PFSK-1 (cell line): ENCODE results near the gene TENT4B.

Experiments
- FOXP2 ChIP-seq: optimal IDR thresholded peaks from 2 replicates; pipeline ENCODE3; 2011; ENCODE audit warnings: borderline replicate concordance, control low read depth, inconsistent platforms; ENCODE audit not compliant: insufficient read depth; ENCODE audit errors: extremely low read length, extremely low read depth
- POLR2AphosphoS5 ChIP-seq: IDR thresholded peaks from 2 replicates; pipeline ENCODE4 v1.6.1; 2012; ENCODE audit warnings: low read depth, mild to moderate bottlenecking, control low read depth, low read length, moderate library complexity
- REST ChIP-seq, 2 experiments: IDR thresholded peaks; 2 replicates each; pipeline versions ENCODE4 v1.6.1 to v1.8.0; 2011 to 2012; ENCODE audit warnings: low read depth in 2 of 2, low read length in 2 of 2, control low read depth in 1 of 2, inconsistent platforms in 1 of 2, mild to moderate bottlenecking in 1 of 2, moderate library complexity in 1 of 2; ENCODE audit not compliant: insufficient read depth in 1 of 2
- SIN3A ChIP-seq: IDR thresholded peaks from 2 replicates; pipeline ENCODE4 v1.6.1; 2012; ENCODE audit warnings: mild to moderate bottlenecking, low read length, moderate library complexity, borderline replicate concordance; ENCODE audit not compliant: insufficient read depth
- TAF1 ChIP-seq: IDR thresholded peaks from 2 replicates; pipeline ENCODE4 v1.6.1; 2012; ENCODE audit warnings: low read length, control low read depth, borderline replicate concordance; ENCODE audit not compliant: insufficient read depth

TENT4B gene

GRCh38 chr16:50156590-50156989, 3.5 kb downstream of the TENT4B start:
- TF ChIP-seq SIN3A (no peak), TAF1 (no peak), FOXP2 (no peak), REST (IDR thresholded peaks at IDR 0.05; ENCODE audit: insufficient read depth in 1 of 2, low read depth in 2 of 2, low read length in 2 of 2) (no peak), POLR2AphosphoS5 (no peak)

GRCh38 chr16:50160495-50161164, 7.5 kb downstream of the TENT4B start:
- TF ChIP-seq SIN3A (no peak), REST (IDR thresholded peaks at IDR 0.05; ENCODE audit: insufficient read depth in 1 of 2, low read depth in 2 of 2, low read length in 2 of 2) (no peak), POLR2AphosphoS5 (no peak), FOXP2 (no peak), TAF1 (no peak)

GRCh38 chr16:50161950-50162349, 8.8 kb downstream of the TENT4B start:
- TF ChIP-seq SIN3A (no peak), FOXP2 (no peak), REST (IDR thresholded peaks at IDR 0.05; ENCODE audit: insufficient read depth in 1 of 2, low read depth in 2 of 2, low read length in 2 of 2) (no peak), TAF1 (no peak), POLR2AphosphoS5 (no peak)

- no peak for TF ChIP-seq TAF1
- TF ChIP-seq SIN3A, result no peak
- no peak for TF ChIP-seq POLR2AphosphoS5
- no peak for TF ChIP-seq REST (IDR thresholded peaks at IDR 0.05; ENCODE audit: insufficient read depth in 1 of 2, low read depth in 2 of 2, low read length in 2 of 2)
- no peak for TF ChIP-seq FOXP2
Observed at GRCh38 chr16:50165473-50165872, 12.4 kb downstream of the TENT4B start.
